DMS 273 (cell line): ENCODE data around the gene PSD.

ENCODE experiments used
- DNase-seq: peaks from one replicate; lab custom pipeline; 2025; ENCODE audit not compliant: unreplicated experiment; lab: John Stamatoyannopoulos, UW

Gene PSD

DNA sequence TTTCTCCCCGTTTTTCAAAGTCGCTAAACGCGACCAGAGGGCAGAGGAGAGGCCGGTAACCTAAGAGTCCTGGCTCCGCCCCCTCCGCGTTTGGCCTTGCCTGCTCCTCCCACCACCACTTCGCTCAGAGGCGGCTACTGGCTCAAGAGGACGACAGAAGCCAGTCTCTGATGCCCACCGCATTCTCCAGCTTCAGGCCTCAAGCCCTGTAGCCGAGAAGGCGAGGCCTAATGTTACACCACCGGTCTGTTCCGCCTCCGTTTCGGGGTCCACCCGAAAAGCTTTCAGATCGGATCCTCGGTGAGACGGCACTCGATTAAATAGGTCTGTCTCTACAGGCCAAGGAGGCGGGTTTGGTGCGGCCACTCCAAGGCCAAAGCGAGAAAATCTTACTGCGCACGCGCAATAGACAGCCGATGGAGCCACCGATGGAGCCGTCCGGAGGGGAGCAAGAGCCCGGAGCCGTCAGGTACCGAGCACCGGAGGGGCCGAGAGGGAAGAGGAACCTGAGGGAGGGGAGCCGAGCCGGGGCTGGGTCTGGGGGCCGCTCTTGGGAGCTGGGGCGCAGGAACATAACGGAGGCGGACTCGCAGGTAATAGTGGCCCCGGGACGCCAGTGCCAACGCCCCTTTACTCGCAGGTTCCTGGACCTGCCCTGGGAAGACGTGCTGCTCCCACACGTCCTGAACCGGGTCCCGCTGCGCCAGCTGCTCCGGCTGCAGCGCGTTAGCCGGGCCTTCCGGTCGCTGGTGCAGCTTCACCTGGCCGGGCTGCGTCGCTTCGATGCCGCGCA lies 2.3 kb upstream of the PSD start, which contains the start of gene FBXL15:
TSS of gene FBXL15 (plus strand) at position 123 of the 793 bp plus-strand sequence. CDS start at position 417, 294 bp downstream.
- peak; percentile 97 for DNase-seq

DNA sequence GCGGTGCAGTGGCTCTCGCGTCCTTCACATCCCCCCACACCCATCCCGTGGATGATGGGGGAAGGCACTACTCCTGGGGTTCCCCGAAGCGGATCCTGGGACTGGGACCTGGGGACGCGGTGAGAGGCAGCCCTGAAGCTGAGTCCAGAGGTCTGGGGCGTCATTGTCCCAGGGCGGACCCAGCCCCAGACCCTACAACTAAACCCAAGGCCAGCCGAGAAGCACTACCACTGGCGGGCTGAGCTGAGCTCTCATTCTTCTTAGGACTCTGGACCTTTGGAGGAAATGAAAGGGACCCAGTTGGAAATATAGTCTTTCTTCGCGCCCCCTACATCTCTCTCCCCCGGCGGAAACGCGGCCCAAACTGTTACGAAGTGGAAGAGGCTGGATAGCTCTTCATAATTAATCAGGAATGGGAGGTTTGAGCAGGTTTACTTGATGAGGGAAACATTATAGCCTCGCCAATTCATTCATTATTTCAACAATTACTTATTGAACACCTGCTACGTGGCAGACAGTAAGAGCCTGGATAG lies 1.7 kb upstream of the PSD start:
- peak; percentile 51 for DNase-seq

GRCh38 chr10:102419269-102420180 lies 940 bp upstream of the PSD start:
- peak; percentile 84 for DNase-seq

GRCh38 chr10:102416695-102417094 lies 1.9 kb downstream of the PSD start:
- DNase-seq = no peak

DNA sequence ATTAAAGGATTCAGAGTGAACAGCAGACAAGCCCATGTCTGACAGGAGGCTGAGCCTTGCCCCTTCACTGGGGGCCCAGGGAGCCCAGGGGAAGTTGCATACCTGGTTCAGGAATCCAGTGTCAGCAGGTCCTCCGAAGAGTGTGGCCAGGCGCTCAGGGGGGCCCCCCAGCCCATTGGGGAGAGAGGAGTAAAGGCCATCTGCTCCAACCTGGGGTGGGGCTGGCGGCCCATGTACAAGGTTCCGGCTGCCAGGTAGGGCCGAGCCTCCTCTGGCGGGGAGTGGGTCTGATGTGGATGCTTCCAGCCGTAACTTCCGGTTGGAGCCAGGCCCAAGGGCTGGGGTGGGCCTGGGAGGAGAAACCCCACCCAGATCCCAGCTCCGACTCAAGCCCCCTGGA lies 2.3 kb downstream of the PSD start:
- DNase-seq = no peak

- DNase-seq = no peak
Measured at GRCh38 chr10:102414749-102415148, 3.8 kb downstream of the PSD start.

DNA sequence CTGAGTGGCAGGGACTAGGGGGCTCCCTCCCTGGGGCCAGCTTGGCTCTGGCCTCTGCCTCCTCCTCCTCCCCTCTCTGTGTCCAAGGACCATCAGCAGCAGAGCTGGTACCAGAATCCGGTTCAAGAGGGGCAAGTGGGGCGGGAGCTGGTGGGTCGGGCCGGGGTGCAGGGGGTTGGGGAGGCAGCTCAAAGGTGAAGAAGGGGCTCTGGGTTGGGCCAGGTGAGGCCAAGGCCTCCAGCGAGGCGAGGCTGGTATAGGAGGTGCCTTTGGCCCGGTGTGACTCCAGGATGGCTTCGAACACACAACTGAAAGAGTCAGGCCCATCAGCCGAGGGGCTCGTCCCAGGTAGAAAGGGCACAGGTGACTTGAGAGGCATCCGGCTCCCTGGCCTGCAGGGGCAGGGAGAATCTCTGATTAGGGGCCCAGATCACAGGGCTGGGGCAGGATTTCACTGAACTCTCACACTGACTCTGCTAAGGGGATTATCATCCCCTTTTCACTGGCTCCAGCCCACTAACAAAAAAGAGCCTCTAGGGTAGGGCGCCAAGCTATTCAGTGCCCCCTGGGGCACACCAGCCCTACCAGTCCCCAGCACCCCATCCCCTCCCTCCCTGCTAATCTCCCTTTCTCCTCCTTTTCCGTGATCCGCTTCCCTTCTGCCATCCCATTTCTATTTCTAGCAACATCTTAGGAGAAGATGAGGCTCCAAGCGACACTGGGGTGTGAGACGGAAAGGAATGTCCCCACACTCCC lies 4.6 kb downstream of the PSD start:
- no peak for DNase-seq

DNA sequence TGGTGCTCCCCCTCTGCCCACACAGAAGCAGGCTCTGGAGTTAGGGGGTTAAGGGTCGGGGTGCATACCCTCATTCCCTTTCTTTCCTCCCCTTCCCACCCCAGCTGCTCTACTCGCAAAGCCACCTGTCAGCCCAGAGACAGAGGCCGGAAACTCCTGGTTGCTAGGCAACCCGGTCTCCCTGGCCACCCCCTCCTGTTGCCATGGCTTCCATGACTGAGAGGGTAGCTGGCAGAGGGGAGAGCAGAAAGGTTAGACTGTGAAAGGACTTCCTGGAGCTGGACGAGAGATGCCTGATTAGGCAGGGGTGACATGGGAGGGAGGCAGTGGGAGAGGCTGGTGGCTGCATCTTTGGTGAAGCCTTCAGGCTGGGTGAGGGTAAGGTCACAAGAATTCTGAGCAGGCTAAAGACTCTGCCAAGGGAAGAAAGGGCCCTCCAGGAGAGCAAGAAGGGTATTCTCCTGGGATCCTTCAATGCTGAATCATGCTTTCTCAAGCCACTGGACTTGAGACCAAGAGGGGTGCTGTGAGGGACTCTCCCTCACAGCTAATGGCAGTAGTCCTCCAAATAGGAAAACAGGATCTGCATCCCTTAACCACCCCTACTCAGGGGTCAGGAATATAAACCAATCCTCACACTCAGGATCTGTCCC lies 5.4 kb downstream of the PSD start:
- DNase-seq = peak; percentile 79

DNA sequence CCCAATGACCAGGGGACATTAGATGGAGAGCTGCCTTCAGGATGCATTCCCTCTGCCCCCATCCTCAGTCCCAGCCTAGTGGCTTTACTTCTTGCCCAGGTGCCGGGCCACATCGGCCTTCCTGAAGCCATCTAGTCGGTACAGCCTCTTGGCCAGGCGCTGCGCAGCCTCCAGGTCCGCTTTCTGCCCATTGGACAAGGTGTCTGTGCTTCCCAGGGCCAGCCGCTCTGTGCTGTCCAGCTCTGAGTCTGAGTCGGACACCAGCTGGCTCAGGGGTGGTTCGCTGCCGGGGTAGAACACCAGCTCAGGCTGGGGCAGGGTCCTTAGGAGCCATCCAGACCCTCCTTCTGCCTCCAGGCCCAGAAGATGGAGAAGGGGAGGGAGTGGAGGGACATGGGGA lies 6.3 kb downstream of the PSD start:
- DNase-seq = no peak

- DNase-seq = peak; percentile 31
Measured at GRCh38 chr10:102411341-102412255, 7.0 kb downstream of the PSD start.

DNA sequence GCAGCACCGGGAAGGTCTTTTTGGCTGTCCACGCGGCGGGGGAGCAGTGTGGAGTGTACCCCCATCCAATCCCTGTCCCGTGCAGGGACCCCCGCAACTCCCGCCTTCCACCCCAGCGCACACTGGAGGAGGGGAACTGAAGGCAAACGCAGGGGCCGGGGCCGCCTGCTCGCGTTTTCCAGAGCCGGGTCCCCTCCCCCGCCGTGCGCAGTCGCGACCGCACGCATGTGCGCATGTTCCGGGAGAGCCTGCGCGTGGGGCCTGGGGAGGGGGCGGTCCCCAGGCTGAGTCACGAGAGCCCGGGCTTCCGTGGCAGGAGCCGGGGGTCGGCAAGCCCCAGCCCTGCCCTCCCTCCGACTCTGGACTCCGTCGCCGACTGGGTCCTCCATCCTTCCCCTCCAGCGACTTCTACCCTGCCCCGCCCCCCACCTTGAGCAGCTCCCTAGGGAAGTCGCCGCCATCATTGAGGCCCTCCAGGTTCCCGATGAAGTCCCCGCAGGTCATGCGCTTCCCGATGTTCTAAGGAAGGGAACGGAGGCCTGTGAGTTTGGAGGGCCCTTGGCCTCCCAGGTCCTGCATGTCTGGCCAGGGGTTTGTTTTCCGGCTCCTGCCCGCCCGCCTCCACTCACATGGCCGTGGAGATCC lies 8.0 kb downstream of the PSD start:
- no peak for DNase-seq

DNA sequence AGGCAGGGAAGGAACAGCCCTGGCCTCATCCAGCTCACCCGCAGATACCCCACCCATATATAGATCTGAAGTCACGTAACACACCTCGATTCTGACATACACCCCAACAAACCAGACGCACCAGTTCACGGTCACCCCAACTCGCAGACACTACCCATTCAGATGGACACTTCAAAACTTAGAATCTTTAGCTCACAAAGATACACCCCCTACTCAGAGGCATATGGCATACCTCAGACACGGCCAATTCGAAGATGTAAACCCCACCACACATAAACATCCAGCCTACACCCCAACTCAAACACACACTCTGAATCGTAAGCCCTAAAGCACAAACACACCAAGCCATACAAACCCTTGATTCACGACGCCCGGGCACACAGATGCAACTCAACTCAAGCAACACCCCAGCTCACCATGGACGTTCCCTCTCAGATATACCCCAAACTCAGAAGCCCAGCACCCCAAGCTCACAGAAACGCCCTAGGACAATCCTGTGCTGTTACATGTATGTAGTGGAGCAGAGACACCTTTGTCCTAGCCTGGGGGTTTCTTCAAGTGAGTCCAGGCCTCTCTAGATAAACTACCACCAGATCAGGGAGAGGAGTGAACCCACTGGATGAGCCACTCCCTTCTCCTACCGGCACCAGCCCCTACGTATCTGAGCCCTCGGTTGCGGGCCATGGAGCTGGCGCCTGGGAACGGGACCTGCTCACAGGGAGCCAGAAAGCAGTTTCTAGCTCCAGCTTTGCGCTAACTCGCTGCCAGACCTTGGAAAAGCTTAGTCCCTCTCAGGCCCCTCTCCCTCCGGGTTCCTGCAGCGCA lies 8.8 kb downstream of the PSD start:
- DNase-seq = no peak

DNA sequence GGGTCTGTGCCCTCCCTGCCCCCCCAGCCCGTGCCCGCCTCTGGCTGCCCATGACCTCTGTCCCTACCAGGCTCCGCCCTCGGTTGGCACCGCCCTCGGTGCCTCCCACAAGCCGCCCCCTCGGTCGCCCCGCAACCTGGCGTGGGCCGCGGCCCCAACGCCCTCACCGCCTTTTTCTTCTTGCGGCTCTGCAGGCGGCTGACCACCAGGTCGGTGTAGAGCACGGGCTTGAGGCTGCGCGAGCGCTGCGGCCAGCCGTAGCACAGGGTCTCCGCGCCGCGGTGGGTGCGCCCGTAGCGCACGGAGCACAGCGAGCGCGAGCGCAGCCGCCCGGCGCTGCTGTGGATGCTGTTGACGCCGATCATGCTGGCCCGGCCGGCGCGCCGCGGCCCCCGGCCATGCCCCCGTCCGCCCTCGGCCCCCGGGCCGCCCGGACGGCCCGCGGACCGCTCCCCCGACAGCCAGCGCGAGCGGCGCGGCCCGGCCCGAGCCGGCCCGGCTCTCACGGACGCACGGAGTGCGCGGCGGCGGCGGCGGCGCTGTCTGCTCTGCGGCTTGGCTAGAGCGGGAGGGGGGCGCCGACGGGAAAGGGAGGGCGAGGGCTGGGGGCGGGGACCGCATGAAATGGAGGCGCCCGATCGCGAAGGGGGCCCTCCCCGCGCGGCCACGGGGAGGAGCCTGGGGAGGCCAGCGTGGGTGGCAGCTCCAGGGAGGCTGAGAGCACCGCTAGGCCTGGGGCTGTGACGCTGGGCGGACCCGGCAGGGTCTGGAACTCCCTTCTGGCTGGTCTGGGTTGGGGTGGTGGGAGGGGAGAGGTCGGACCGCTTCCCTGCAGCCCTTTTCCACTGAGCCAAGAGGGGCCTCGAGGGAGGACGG lies 9.6 kb downstream of the PSD start:
- peak; percentile 58 for DNase-seq

DNA sequence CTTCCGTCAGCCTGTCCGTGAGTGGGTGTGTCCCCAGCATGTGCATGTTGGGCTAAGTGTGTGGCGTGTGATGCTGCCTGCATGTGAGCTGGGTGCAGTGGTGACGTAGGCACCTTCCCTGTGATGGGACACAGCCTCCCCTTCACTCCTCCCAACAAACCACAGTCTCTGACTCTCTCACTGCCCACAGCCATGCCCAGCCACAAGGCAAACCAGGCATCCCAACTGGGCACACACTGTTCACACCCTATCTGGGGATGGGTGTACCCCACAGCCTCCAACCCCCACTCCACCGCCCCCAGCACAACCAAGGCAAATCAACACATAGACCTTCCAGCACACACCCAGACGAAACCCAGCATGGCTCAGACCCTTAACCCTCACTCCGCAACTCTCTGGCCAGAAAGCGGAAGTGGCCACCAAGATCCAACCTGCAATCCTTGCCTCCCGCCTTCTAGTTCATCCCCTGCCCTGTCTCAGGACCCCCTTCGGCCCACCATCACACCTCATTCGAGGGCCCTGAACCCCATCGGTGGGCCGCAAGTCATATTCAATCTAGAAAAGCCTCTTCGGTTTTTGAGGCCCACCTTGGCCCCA lies 10.4 kb downstream of the PSD start:
- DNase-seq = no peak

DNA sequence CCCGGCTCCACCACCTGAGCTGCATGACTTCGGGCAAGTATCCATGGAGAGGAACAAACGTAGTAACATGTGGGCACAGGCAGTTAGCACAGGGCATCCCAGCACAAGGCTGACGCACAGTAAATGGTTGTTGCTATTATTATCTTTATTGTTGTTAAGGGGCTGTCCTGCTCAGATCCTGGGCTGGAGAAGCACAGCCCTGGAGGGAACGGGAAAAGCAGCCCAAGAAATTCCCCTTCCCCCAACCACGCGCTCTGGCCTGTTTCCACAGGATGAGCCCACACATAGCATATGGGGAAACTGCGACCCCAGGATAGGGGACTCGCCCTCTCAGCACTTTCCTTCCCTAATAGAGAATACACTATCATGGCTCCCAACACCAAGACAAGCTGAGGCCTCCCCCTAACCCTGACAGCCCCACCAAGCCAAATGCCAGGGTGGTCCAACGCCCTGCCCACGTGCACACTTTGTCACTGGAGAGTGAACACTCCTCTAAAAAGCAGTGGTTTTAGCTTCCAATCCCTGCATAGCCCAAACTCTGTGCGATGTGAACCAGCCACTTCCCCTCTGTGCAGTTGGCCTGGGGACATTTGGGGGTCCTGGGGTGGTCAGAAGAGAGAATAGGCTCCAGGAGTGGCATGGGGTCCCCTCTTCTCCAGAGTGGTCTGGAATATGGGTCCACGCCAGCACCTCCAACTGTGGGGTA lies 11.0 kb downstream of the PSD start:
- no peak for DNase-seq

DNA sequence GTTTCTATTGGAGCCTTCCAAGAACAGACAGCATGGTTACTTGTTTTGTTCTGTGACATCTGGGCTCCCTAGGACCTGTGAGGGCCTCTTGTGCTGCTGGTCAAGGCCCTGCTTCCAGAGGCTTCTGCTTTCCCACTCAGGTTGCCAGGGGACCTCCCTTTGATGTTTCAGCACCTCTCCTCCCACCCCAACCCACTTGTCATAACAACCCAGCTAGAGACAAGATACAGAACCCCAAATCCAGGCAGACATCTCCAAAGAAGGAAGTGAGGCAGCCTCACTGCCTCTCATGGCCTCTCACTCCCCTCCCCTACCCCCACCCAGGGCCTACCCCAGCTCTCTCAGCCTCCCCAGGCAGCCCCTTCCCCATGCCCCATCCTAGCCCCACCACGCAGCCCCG lies 11.8 kb downstream of the PSD start:
- no peak for DNase-seq
